Measurements from ENCODE around the gene CPVL.

DNA sequence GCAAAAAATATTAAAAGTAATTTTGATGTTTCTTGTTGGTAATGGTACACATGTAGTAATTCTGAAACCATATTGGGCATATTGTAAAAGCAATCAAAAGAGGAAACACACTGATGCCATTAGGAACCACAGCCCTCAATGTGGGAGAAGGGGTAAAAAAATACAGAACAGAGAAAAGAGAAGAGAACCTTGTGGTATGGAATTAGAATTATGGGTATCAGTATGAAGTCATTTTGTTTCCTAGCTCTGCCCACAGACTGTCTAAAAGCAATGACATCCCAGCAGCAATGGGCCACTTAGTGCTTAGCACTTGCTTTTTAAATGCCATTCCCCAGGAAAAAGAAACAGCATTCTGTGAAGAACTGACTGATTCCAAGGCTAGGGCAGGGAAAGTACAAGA lies 61.5 kb downstream of the CPVL start:
- TF ChIP-seq, protein P1, sequence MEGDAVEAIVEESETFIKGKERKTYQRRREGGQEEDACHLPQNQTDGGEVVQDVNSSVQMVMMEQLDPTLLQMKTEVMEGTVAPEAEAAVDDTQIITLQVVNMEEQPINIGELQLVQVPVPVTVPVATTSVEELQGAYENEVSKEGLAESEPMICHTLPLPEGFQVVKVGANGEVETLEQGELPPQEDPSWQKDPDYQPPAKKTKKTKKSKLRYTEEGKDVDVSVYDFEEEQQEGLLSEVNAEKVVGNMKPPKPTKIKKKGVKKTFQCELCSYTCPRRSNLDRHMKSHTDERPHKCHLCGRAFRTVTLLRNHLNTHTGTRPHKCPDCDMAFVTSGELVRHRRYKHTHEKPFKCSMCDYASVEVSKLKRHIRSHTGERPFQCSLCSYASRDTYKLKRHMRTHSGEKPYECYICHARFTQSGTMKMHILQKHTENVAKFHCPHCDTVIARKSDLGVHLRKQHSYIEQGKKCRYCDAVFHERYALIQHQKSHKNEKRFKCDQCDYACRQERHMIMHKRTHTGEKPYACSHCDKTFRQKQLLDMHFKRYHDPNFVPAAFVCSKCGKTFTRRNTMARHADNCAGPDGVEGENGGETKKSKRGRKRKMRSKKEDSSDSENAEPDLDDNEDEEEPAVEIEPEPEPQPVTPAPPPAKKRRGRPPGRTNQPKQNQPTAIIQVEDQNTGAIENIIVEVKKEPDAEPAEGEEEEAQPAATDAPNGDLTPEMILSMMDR (IDR thresholded peaks at IDR 0.05) = no peak
- no peak for TF ChIP-seq POLR2A (IDR thresholded peaks at IDR 0.05)
